ENCODE measurements around the gene CRYGD.

The CRYGD gene

DNA sequence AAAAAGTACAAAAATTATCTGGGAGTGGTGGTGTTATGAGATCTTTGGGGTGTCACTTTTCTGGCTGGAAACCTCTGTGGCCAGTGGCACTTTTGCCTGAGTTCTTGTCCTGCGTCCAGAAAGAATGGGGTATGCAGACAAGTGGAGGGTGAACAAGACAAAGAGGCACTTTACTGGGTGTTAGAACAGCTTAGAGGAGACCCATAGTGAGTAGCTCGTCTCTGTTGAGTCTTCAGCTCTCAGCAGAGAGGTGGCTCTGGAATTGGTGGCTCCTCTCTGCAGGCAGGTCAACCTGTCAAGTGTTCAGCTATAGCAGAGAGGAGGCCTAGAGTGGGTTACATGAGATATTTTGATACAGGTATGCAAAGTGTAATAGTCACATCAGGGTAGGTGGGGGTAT is 26.1 kb downstream of the CRYGD start:
- Histone ChIP-seq H3K4me2 (ENCODE audit: low read length) (no peak overlapping the region), H3K4me3 (ENCODE audit: low read depth, low read length) (no peak overlapping the region)
- no CpG with 5 or more reads among the region's 2 CpGs for WGBS (ENCODE audit: extremely low coverage, insufficient coverage, insufficient read length)

DNA sequence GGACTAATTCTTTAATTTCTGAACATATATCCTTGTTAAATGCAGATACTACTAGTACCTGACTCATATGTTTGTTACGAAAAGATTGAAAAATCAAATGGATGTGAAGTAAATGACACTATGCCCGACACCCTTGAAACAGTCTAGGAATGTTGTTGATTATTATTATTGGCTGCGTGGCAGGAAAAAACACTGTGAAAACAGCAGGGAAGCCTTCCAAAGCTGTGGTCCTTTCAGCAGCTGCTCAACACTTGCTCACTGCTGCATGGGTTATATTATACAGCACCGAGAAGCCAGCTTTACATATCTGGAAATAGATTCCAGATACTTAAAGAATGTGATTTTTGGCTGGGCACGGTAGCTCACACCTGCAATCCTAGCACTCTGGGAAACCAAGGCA is 26.5 kb downstream of the CRYGD start:
- Histone ChIP-seq H3K36me3 (ENCODE audit: control insufficient read depth in 1 of 2, insufficient read depth in 2 of 2, low read length in 2 of 2) (no peaks in the 10 kb centered on the region), H3K9ac (ENCODE audit: low read length) (no peak overlapping the region), H3K27me3 (ENCODE audit: insufficient read depth, low read length) (no peaks in the 10 kb centered on the region), H3K79me1 (ENCODE audit: low read length) (no peaks in the 10 kb centered on the region), H2BK12ac (ENCODE audit: low read length) (no peak overlapping the region), H2BK5ac (ENCODE audit: low read depth, low read length, poor library complexity) (no peak overlapping the region), H4K12ac (ENCODE audit: low read depth, low read length) (no peak overlapping the region), H3K27ac (ENCODE audit: low read depth, low read length) (no peak overlapping the region), H3K4me1 (ENCODE audit: control insufficient read depth in 1 of 2, insufficient read depth in 2 of 2, low read length in 2 of 2) (no peaks in the 10 kb centered on the region), H3K4me3 (ENCODE audit: low read depth, low read length) (no peak overlapping the region), H4K8ac (ENCODE audit: low read depth, low read length) (no peak overlapping the region), H3K4ac (ENCODE audit: low read depth, low read length) (no peak overlapping the region), H2AFZ (ENCODE audit: insufficient read depth, low read length, poor library complexity) (no peak overlapping the region), H3K4me2 (ENCODE audit: low read length) (no peak overlapping the region), H3K18ac (ENCODE audit: low read length) (no peak overlapping the region), H3K14ac (ENCODE audit: low read length) (no peak overlapping the region), H2AK5ac (ENCODE audit: low read length) (no peak overlapping the region), H3K79me2 (ENCODE audit: control insufficient read depth, insufficient read depth, low read length, poor library complexity) (no peaks in the 10 kb centered on the region), H4K91ac (ENCODE audit: low read depth, low read length) (no peak overlapping the region), H2BK120ac (ENCODE audit: insufficient read depth, low read length, poor library complexity) (no peak overlapping the region), H3K9me3 (ENCODE audit: insufficient read depth, low read depth, low read length) (no peaks in the 10 kb centered on the region), H3K23ac (ENCODE audit: low read length) (no peak overlapping the region)
- no CpG with 5 or more reads among the region's 5 CpGs for WGBS (ENCODE audit: extremely low coverage, insufficient coverage, insufficient read length)
- DNase-seq: no peak

More for the DNA sequence above, 26.1 kb downstream of the CRYGD start:
- H3K9ac ChIP-seq (ENCODE audit: low read length): no peak overlapping the region
- H3K79me2 ChIP-seq (ENCODE audit: control insufficient read depth, insufficient read depth, low read length, poor library complexity): no peaks in the 10 kb centered on the region
- no peak overlapping the region for H4K12ac ChIP-seq (ENCODE audit: low read depth, low read length)
- no peaks in the 10 kb centered on the region for H3K36me3 ChIP-seq (ENCODE audit: control insufficient read depth in 1 of 2, insufficient read depth in 2 of 2, low read length in 2 of 2)
- no peak overlapping the region for H3K18ac ChIP-seq (ENCODE audit: low read length)
- H4K8ac ChIP-seq (ENCODE audit: low read depth, low read length): no peak overlapping the region
- no peak overlapping the region for H3K27ac ChIP-seq (ENCODE audit: low read depth, low read length)
- H3K79me1 ChIP-seq (ENCODE audit: low read length): no peaks in the 10 kb centered on the region
- no peak overlapping the region for H3K4ac ChIP-seq (ENCODE audit: low read depth, low read length)
- H2BK120ac ChIP-seq (ENCODE audit: insufficient read depth, low read length, poor library complexity): no peak overlapping the region
- H2AFZ ChIP-seq (ENCODE audit: insufficient read depth, low read length, poor library complexity): no peak overlapping the region
- no peaks in the 10 kb centered on the region for H3K27me3 ChIP-seq (ENCODE audit: insufficient read depth, low read length)
- no peak overlapping the region for H4K91ac ChIP-seq (ENCODE audit: low read depth, low read length)
- no peak overlapping the region for H3K14ac ChIP-seq (ENCODE audit: low read length)
- H3K4me1 ChIP-seq (ENCODE audit: control insufficient read depth in 1 of 2, insufficient read depth in 2 of 2, low read length in 2 of 2): no peaks in the 10 kb centered on the region
- H2BK5ac ChIP-seq (ENCODE audit: low read depth, low read length, poor library complexity): no peak overlapping the region
- no peak for DNase-seq
- no peak overlapping the region for H2BK12ac ChIP-seq (ENCODE audit: low read length)
- no peak overlapping the region for H2AK5ac ChIP-seq (ENCODE audit: low read length)
- no peaks in the 10 kb centered on the region for H3K9me3 ChIP-seq (ENCODE audit: insufficient read depth, low read depth, low read length)
- no peak overlapping the region for H3K23ac ChIP-seq (ENCODE audit: low read length)

- Histone ChIP-seq H3K4me3 (ENCODE audit: low read depth, low read length) (no peak overlapping the region), H3K4me2 (ENCODE audit: low read length) (no peak overlapping the region), H3K9me3 (ENCODE audit: insufficient read depth, low read depth, low read length) (no peaks in the 10 kb centered on the region), H3K9ac (ENCODE audit: low read length) (no peak overlapping the region), H3K36me3 (ENCODE audit: control insufficient read depth in 1 of 2, insufficient read depth in 2 of 2, low read length in 2 of 2) (no peaks in the 10 kb centered on the region), H3K14ac (ENCODE audit: low read length) (no peak overlapping the region), H3K27me3 (ENCODE audit: insufficient read depth, low read length) (no peaks in the 10 kb centered on the region), H2AK5ac (ENCODE audit: low read length) (no peak overlapping the region), H3K79me1 (ENCODE audit: low read length) (no peaks in the 10 kb centered on the region), H3K79me2 (ENCODE audit: control insufficient read depth, insufficient read depth, low read length, poor library complexity) (no peaks in the 10 kb centered on the region), H4K12ac (ENCODE audit: low read depth, low read length) (no peak overlapping the region), H2BK120ac (ENCODE audit: insufficient read depth, low read length, poor library complexity) (no peak overlapping the region), H3K4me1 (ENCODE audit: control insufficient read depth in 1 of 2, insufficient read depth in 2 of 2, low read length in 2 of 2) (no peaks in the 10 kb centered on the region), H2BK5ac (ENCODE audit: low read depth, low read length, poor library complexity) (no peak overlapping the region), H3K18ac (ENCODE audit: low read length) (no peak overlapping the region), H4K8ac (ENCODE audit: low read depth, low read length) (no peak overlapping the region), H3K27ac (ENCODE audit: low read depth, low read length) (no peak overlapping the region), H3K23ac (ENCODE audit: low read length) (no peak overlapping the region), H3K4ac (ENCODE audit: low read depth, low read length) (no peak overlapping the region), H4K91ac (ENCODE audit: low read depth, low read length) (no peak overlapping the region), H2BK12ac (ENCODE audit: low read length) (no peak overlapping the region), H2AFZ (ENCODE audit: insufficient read depth, low read length, poor library complexity) (no peak overlapping the region)
- DNase-seq: no peak
- no CpG with 5 or more reads among the region's 3 CpGs for WGBS (ENCODE audit: extremely low coverage, insufficient coverage, insufficient read length)
Observed at GRCh38 chr2:208097313-208097712, 27.0 kb downstream of the CRYGD start.

GRCh38 chr2:208096080-208096479 is 28.2 kb downstream of the CRYGD start:
- H4K91ac ChIP-seq (ENCODE audit: low read depth, low read length): no peak overlapping the region
- H2BK12ac ChIP-seq (ENCODE audit: low read length): no peak overlapping the region
- no peaks in the 10 kb centered on the region for H3K9me3 ChIP-seq (ENCODE audit: insufficient read depth, low read depth, low read length)
- no peaks in the 10 kb centered on the region for H3K36me3 ChIP-seq (ENCODE audit: control insufficient read depth in 1 of 2, insufficient read depth in 2 of 2, low read length in 2 of 2)
- no peaks in the 10 kb centered on the region for H3K79me2 ChIP-seq (ENCODE audit: control insufficient read depth, insufficient read depth, low read length, poor library complexity)
- H3K4me3 ChIP-seq (ENCODE audit: low read depth, low read length): no peak overlapping the region
- H3K9ac ChIP-seq (ENCODE audit: low read length): no peak overlapping the region
- no peak overlapping the region for H4K8ac ChIP-seq (ENCODE audit: low read depth, low read length)
- H3K4me2 ChIP-seq (ENCODE audit: low read length): no peak overlapping the region
- no peak overlapping the region for H3K27ac ChIP-seq (ENCODE audit: low read depth, low read length)
- H3K79me1 ChIP-seq (ENCODE audit: low read length): no peaks in the 10 kb centered on the region
- H3K27me3 ChIP-seq (ENCODE audit: insufficient read depth, low read length): no peaks in the 10 kb centered on the region
- no peak for DNase-seq
- H2BK120ac ChIP-seq (ENCODE audit: insufficient read depth, low read length, poor library complexity): no peak overlapping the region
- no peaks in the 10 kb centered on the region for H3K4me1 ChIP-seq (ENCODE audit: control insufficient read depth in 1 of 2, insufficient read depth in 2 of 2, low read length in 2 of 2)
- no peak overlapping the region for H3K14ac ChIP-seq (ENCODE audit: low read length)
- H2BK5ac ChIP-seq (ENCODE audit: low read depth, low read length, poor library complexity): no peak overlapping the region
- H3K18ac ChIP-seq (ENCODE audit: low read length): no peak overlapping the region
- H2AK5ac ChIP-seq (ENCODE audit: low read length): no peak overlapping the region
- H2AFZ ChIP-seq (ENCODE audit: insufficient read depth, low read length, poor library complexity): no peak overlapping the region
- H3K23ac ChIP-seq (ENCODE audit: low read length): no peak overlapping the region
- no peak overlapping the region for H4K12ac ChIP-seq (ENCODE audit: low read depth, low read length)
- no CpG with 5 or more reads among the region's 3 CpGs for WGBS (ENCODE audit: extremely low coverage, insufficient coverage, insufficient read length)
- H3K4ac ChIP-seq (ENCODE audit: low read depth, low read length): no peak overlapping the region

Measured in trophoblast cell (in vitro differentiated cells and primary cell).